Osteoblast (primary cell): ENCODE measurements around the gene ANTKMT. TPM values are rescaled to one million over a fixed set of nuclear protein-coding genes. Genes with fewer than 3 reads are reported as not detected.

Experiments
- DNase-seq: peaks from one replicate; pipeline ENCODE4 v3.0.0; 2011; ENCODE audit warnings: low spot score, mixed read lengths; ENCODE audit not compliant: insufficient read length; ENCODE audit errors: missing footprints
- H2AFZ ChIP-seq: 2 replicates; pipeline ENCODE4 v1.6.0; 2011; ENCODE audit warnings: mild to moderate bottlenecking, low read length
- H3K27ac ChIP-seq: 2 replicates; pipeline ENCODE4 v1.5.1; 2011; ENCODE audit warnings: mild to moderate bottlenecking, low read depth, low read length, moderate library complexity
- H3K27me3 ChIP-seq: 2 replicates; pipeline ENCODE4 v1.6.0; 2012; ENCODE audit warnings: mild to moderate bottlenecking, control low read depth, inconsistent platforms, low read length, moderate library complexity; ENCODE audit not compliant: insufficient read depth
- H3K36me3 ChIP-seq: 2 replicates; pipeline ENCODE4 v1.5.1; 2011; ENCODE audit warnings: mild to moderate bottlenecking, low read length, control low read depth, moderate library complexity; ENCODE audit not compliant: insufficient read depth
- H3K4me1 ChIP-seq: 2 replicates; pipeline ENCODE4 v1.5.1; 2011; ENCODE audit warnings: mild to moderate bottlenecking, low read length, control low read depth, moderate library complexity; ENCODE audit not compliant: insufficient read depth
- H3K4me2 ChIP-seq: 2 replicates; pipeline ENCODE4 v1.6.0; 2011; ENCODE audit warnings: mild to moderate bottlenecking, low read length; ENCODE audit not compliant: insufficient read depth
- H3K4me3 ChIP-seq: fragments of 200-600 bp; sonication (generic); 3 replicates; pipeline ENCODE4 v1.5.1; 2012; ENCODE audit warnings: mild to moderate bottlenecking, low read length, inconsistent platforms; ENCODE audit not compliant: insufficient read depth
- H3K79me2 ChIP-seq: 2 replicates; pipeline ENCODE4 v1.6.0; 2012; ENCODE audit warnings: mild to moderate bottlenecking, low read length, control low read depth, inconsistent platforms; ENCODE audit not compliant: insufficient read depth
- H3K9me3 ChIP-seq: 2 replicates; pipeline ENCODE4 v1.5.1; 2011; ENCODE audit warnings: low read depth, low read length, control low read depth
- H4K20me1 ChIP-seq: 2 replicates; pipeline ENCODE4 v1.6.0; 2012; ENCODE audit warnings: mild to moderate bottlenecking, low read length, control low read depth; ENCODE audit not compliant: insufficient read depth
- CTCF ChIP-seq: IDR thresholded peaks from 2 replicates; pipeline ENCODE4 v1.5.1; 2011; ENCODE audit warnings: mild to moderate bottlenecking, low read depth, low read length, moderate library complexity; ENCODE audit errors: extremely low read depth
- total RNA-seq: library from RNA; depleted of rRNA; stranded (reverse); fragments of >200 nt; gene quantifications from 2 replicates; pipeline ENCODE4 v1.2.3, GENCODE V29; 2012

Gene ANTKMT
- total RNA-seq, 1 donor, result 21.7 TPM

GRCh38 chr16:673399-673991, 47.5 kb upstream of the ANTKMT start:
- TF ChIP-seq CTCF, result no peak
- H3K4me3 ChIP-seq, result no peak overlapping the region
- no peaks in the 10 kb centered on the region for H3K27me3 ChIP-seq
- peaks cover 26% of the 10 kb centered on the region for H3K79me2 ChIP-seq
- no peak overlapping the region for H3K4me2 ChIP-seq
- no peak overlapping the region for H3K27ac ChIP-seq
- H3K4me1 ChIP-seq, result peaks cover 8% of the 10 kb centered on the region
- H3K9me3 ChIP-seq, result no peaks in the 10 kb centered on the region
- H2AFZ ChIP-seq, result no peak overlapping the region
- no peak for DNase-seq
- peaks cover 41% of the 10 kb centered on the region for H3K36me3 ChIP-seq
- H4K20me1 ChIP-seq, result peaks cover 44% of the 10 kb centered on the region

GRCh38 chr16:674214-674881, 46.6 kb upstream of the ANTKMT start:
- no peak overlapping the region for H3K4me2 ChIP-seq
- no peak overlapping the region for H3K27ac ChIP-seq
- H3K4me3 ChIP-seq, result no peak overlapping the region
- TF ChIP-seq CTCF, result no peak
- H3K36me3 ChIP-seq, result peaks cover 40% of the 10 kb centered on the region
- H3K4me1 ChIP-seq, result peaks cover under 1% of the 10 kb centered on the region
- peaks cover 17% of the 10 kb centered on the region for H3K79me2 ChIP-seq
- H3K27me3 ChIP-seq, result no peaks in the 10 kb centered on the region
- DNase-seq, result no peak
- H3K9me3 ChIP-seq, result no peaks in the 10 kb centered on the region
- no peak overlapping the region for H2AFZ ChIP-seq
- peaks cover 40% of the 10 kb centered on the region for H4K20me1 ChIP-seq

GRCh38 chr16:674968-675883, 45.7 kb upstream of the ANTKMT start, which contains the start of gene RHBDL1:
RHBDL1 (plus strand) TSS chr16:675671; CDS start chr16:675791, 120 bp downstream.
- H3K27ac ChIP-seq, result no peak within 1 kb of the TSS
- peaks cover 34% of the 10 kb centered on the region for H4K20me1 ChIP-seq
- peak within 1 kb of the TSS; percentile 66 for H3K4me3 ChIP-seq
- H3K36me3 ChIP-seq, result peaks cover 33% of the 10 kb centered on the region
- H3K27me3 ChIP-seq, result no peaks in the 10 kb centered on the region
- H3K4me1 ChIP-seq, result peaks cover 2% of the 10 kb centered on the region
- H3K79me2 ChIP-seq, result peaks cover 9% of the 10 kb centered on the region
- no peak for TF ChIP-seq CTCF
- DNase-seq, result peak; percentile 95
- peak within 1 kb of the TSS; percentile 64 for H3K4me2 ChIP-seq
- no peaks in the 10 kb centered on the region for H3K9me3 ChIP-seq
- H2AFZ ChIP-seq, result no peak within 1 kb of the TSS
